GM18505 (cell line): ENCODE results near the gene POU6F2.
"Not testable (repeated sequence)": the region's sequence is repeated elsewhere in the genome, so short reads cannot be mapped to it uniquely, and the experiment has no call there.

Experiments used
- ATAC-seq: cut with Tn5 transposase; IDR thresholded peaks from one replicate; pipeline ENCODE4 v1.9.1; 2021; ENCODE audit not compliant: unreplicated experiment
- POLR2A ChIP-seq: IDR thresholded peaks from 4 replicates; pipeline ENCODE4 v1.6.1; 2011; ENCODE audit warnings: borderline replicate concordance; ENCODE audit not compliant: insufficient read depth, insufficient read length; ENCODE audit errors: extremely low read depth

Gene POU6F2

GRCh38 chr7:38951213-38951612 is 26.5 kb upstream of the POU6F2 start:
- TF ChIP-seq POLR2A: no peak
- ATAC-seq: no peak

GRCh38 chr7:38953227-38953626 is 24.5 kb upstream of the POU6F2 start:
- TF ChIP-seq POLR2A: no peak
- ATAC-seq: no peak

GRCh38 chr7:38953971-38954370 is 23.7 kb upstream of the POU6F2 start:
- ATAC-seq: no peak
- TF ChIP-seq POLR2A: no peak

GRCh38 chr7:38955892-38956291 is 21.8 kb upstream of the POU6F2 start:
- TF ChIP-seq POLR2A: no peak
- no peak for ATAC-seq

GRCh38 chr7:38962028-38962427 is 15.7 kb upstream of the POU6F2 start:
- no peak for TF ChIP-seq POLR2A

GRCh38 chr7:38964921-38965320 is 12.8 kb upstream of the POU6F2 start:
- no peak for ATAC-seq
- TF ChIP-seq POLR2A: no peak

More at GRCh38 chr7:38962028-38962427, 15.7 kb upstream of the POU6F2 start:
- ATAC-seq: no peak

- no peak for TF ChIP-seq POLR2A
Measured at GRCh38 chr7:38973760-38974159, 3.9 kb upstream of the POU6F2 start.

GRCh38 chr7:38975944-38976392 is 1.7 kb upstream of the POU6F2 start:
- TF ChIP-seq POLR2A: no peak
- no peak for ATAC-seq

More at GRCh38 chr7:38973760-38974159, 3.9 kb upstream of the POU6F2 start:
- no peak for ATAC-seq

GRCh38 chr7:38978491-38978890 is 782 bp downstream of the POU6F2 start:
- TF ChIP-seq POLR2A: no peak
- ATAC-seq: no peak

GRCh38 chr7:38992203-38992602 is 14.5 kb downstream of the POU6F2 start:
- ATAC-seq: no peak
- no peak for TF ChIP-seq POLR2A

- ATAC-seq: no peak
Measured at GRCh38 chr7:39001595-39001994, 23.9 kb downstream of the POU6F2 start.

GRCh38 chr7:39002755-39003154 is 25.0 kb downstream of the POU6F2 start:
- ATAC-seq: no peak
- TF ChIP-seq POLR2A: no peak

More at GRCh38 chr7:39001595-39001994, 23.9 kb downstream of the POU6F2 start:
- no peak for TF ChIP-seq POLR2A

- ATAC-seq: no peak
- TF ChIP-seq POLR2A: no peak
Measured at GRCh38 chr7:39005036-39005435, 27.3 kb downstream of the POU6F2 start.

- no peak for ATAC-seq
- TF ChIP-seq POLR2A: no peak
Measured at GRCh38 chr7:39005461-39005860, 27.8 kb downstream of the POU6F2 start.

- not testable (repeated sequence) for ATAC-seq
Measured at GRCh38 chr7:39013049-39013939, 35.6 kb downstream of the POU6F2 start.
